Trophoblast cell (in vitro differentiated cells and primary cell): Measurements from ENCODE around the gene PRPF31.
A peak's percentile ranks its signal among the peaks of the same experiment; 100 is the strongest.
"Not testable (repeated sequence)": the region's sequence is repeated elsewhere in the genome, so short reads cannot be mapped to it uniquely, and the experiment has no call there.

Source experiments
- DNase-seq, 2 donors: peaks; one replicate each; pipeline ENCODE4 v3.0.0-alpha.2; 2016
- H2AFZ ChIP-seq: 2 replicates; pipeline ENCODE4 v1.6.1; 2013; ENCODE audit warnings: low read length, moderate library complexity, mild to moderate bottlenecking; ENCODE audit not compliant: insufficient read depth, poor library complexity
- H2AK5ac ChIP-seq: 2 replicates; pipeline ENCODE4 v1.6.1; 2013; ENCODE audit warnings: mild to moderate bottlenecking, low read length
- H2BK120ac ChIP-seq: 2 replicates; pipeline ENCODE4 v1.6.1; 2013; ENCODE audit warnings: low read length, mild to moderate bottlenecking, moderate library complexity; ENCODE audit not compliant: insufficient read depth, poor library complexity
- H2BK12ac ChIP-seq: 2 replicates; pipeline ENCODE4 v1.6.1; 2013; ENCODE audit warnings: mild to moderate bottlenecking, low read length, moderate library complexity
- H2BK5ac ChIP-seq: 2 replicates; pipeline ENCODE4 v1.6.1; 2013; ENCODE audit warnings: low read length, low read depth, moderate library complexity, mild to moderate bottlenecking; ENCODE audit not compliant: poor library complexity
- H3K14ac ChIP-seq: 2 replicates; pipeline ENCODE4 v1.6.1; 2013; ENCODE audit warnings: mild to moderate bottlenecking, low read length
- H3K18ac ChIP-seq: 2 replicates; pipeline ENCODE4 v1.6.1; 2013; ENCODE audit warnings: mild to moderate bottlenecking, low read length
- H3K23ac ChIP-seq: 2 replicates; pipeline ENCODE4 v1.6.1; 2013; ENCODE audit warnings: low read length
- H3K27ac ChIP-seq: 2 replicates; pipeline ENCODE4 v1.5.1; 2013; ENCODE audit warnings: low read depth, mild to moderate bottlenecking, inconsistent platforms, low read length, moderate library complexity
- H3K27me3 ChIP-seq: 2 replicates; pipeline ENCODE4 v1.6.1; 2013; ENCODE audit warnings: inconsistent platforms, mild to moderate bottlenecking, low read length, moderate library complexity; ENCODE audit not compliant: insufficient read depth
- H3K36me3 ChIP-seq, 2 experiments: 1 replicate in 1 of 2; 2 replicates in 1 of 2; pipeline ENCODE4 v1.6.1; 2013; ENCODE audit warnings: low read length in 2 of 2, mild to moderate bottlenecking in 2 of 2, moderate library complexity in 1 of 2; ENCODE audit not compliant: insufficient read depth in 2 of 2, control insufficient read depth in 1 of 2
- H3K4ac ChIP-seq: 2 replicates; pipeline ENCODE4 v1.6.1; 2013; ENCODE audit warnings: low read depth, mild to moderate bottlenecking, low read length, moderate library complexity
- H3K4me1 ChIP-seq, 2 experiments: 1 replicate in 1 of 2; 2 replicates in 1 of 2; pipeline ENCODE4 v1.6.1; 2013; ENCODE audit warnings: low read length in 2 of 2, mild to moderate bottlenecking in 2 of 2, moderate library complexity in 1 of 2; ENCODE audit not compliant: insufficient read depth in 2 of 2, control insufficient read depth in 1 of 2
- H3K4me2 ChIP-seq: 2 replicates; pipeline ENCODE4 v1.6.1; 2013; ENCODE audit warnings: inconsistent platforms, mild to moderate bottlenecking, low read length, moderate library complexity
- H3K4me3 ChIP-seq: 2 replicates; pipeline ENCODE4 v1.5.1; 2013; ENCODE audit warnings: mild to moderate bottlenecking, low read depth, low read length, inconsistent platforms
- H3K79me1 ChIP-seq: one replicate; pipeline ENCODE4 v1.6.1; 2013; ENCODE audit warnings: low read length
- H3K79me2 ChIP-seq: 2 replicates; pipeline ENCODE4 v1.6.1; 2013; ENCODE audit warnings: low read length, mild to moderate bottlenecking; ENCODE audit not compliant: control insufficient read depth, insufficient read depth, poor library complexity
- H3K9ac ChIP-seq: 2 replicates; pipeline ENCODE4 v1.6.1; 2013; ENCODE audit warnings: mild to moderate bottlenecking, low read length
- H3K9me3 ChIP-seq: 2 replicates; pipeline ENCODE4 v1.6.1; 2013; ENCODE audit warnings: low read depth, mild to moderate bottlenecking, control low read depth, inconsistent platforms, low read length; ENCODE audit not compliant: insufficient read depth
- H4K12ac ChIP-seq: 2 replicates; pipeline ENCODE4 v1.6.1; 2013; ENCODE audit warnings: low read depth, mild to moderate bottlenecking, low read length, moderate library complexity
- H4K8ac ChIP-seq: 2 replicates; pipeline ENCODE4 v1.6.1; 2013; ENCODE audit warnings: low read depth, mild to moderate bottlenecking, low read length, moderate library complexity
- H4K91ac ChIP-seq: one replicate; pipeline ENCODE4 v1.6.1; 2013; ENCODE audit warnings: low read depth, mild to moderate bottlenecking, low read length, moderate library complexity
- WGBS: extraction: QIAGEN DNeasy Blood & Tissue Kit; methylation state at CpG from one replicate; pipeline ENCODE4 v1.1.7; 2013; ENCODE audit warnings: missing lambda C conversion rate; ENCODE audit not compliant: insufficient read length, insufficient coverage; ENCODE audit errors: extremely low coverage; 5-methylcytosine and 5-hydroxymethylcytosine counted together

Gene PRPF31

DNA sequence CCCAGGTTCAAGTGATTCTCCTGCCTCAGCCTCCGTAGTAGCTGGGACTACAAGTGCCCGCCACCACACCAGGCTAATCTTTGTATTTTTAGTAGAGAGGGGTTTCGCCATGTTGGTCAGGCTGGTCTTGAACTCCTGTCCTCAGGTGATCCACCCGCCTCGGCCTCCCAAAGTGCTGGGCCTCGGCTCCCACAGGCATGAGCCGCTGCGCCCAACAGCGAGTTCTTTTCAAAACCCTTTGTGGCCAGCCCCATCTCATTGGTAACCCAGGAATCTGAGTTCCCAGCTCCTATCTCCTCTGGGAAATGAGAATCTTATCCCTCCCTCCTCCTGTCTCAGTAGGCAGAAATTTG is 15.7 kb upstream of the PRPF31 start:
- H4K91ac ChIP-seq, H3K14ac ChIP-seq, H3K79me2 ChIP-seq, H3K4me2 ChIP-seq, DNase-seq, H2BK12ac ChIP-seq, H3K4ac ChIP-seq, H3K9me3 ChIP-seq, H3K4me3 ChIP-seq, H3K27me3 ChIP-seq, H3K23ac ChIP-seq, H3K9ac ChIP-seq, H3K27ac ChIP-seq, H2AFZ ChIP-seq, H3K36me3 ChIP-seq, H4K12ac ChIP-seq, H3K18ac ChIP-seq, H2BK5ac ChIP-seq, H2AK5ac ChIP-seq, H3K79me1 ChIP-seq, H4K8ac ChIP-seq, H2BK120ac ChIP-seq: not testable (repeated sequence)
- peaks cover 3 to 13% of the 10 kb centered on the region in 2 experiments for H3K4me1 ChIP-seq
- no CpG with 5 or more reads among the region's 9 CpGs for WGBS

DNA sequence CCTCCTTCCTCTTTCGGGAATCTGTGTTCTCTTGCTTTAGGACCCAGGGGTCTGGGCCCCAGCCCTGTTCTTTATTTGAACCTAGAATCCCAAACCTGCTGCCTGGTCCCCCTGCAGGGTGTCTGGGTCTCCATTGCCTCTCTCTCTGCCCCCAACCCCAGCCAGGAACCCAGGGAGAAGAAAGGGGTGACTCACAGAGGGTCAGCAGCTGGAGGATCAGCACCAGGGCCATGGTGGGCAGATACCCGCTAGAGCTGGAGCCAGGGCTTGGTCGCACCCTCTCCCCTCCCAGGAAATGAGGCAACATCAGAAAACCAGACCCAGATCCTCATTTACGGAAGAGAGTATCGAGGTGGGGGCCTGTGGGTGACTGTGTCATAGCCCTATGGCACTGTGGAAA is 15.0 kb upstream of the PRPF31 start, which contains the start of gene OSCAR:
Gene OSCAR, minus strand, starts transcription at position 243 of the 400 bp plus-strand sequence. Its CDS starts 11 bp downstream, at position 232.
- Histone ChIP-seq H2AFZ (no peak within 1 kb of the TSS), H3K4ac (no peak within 1 kb of the TSS), H3K36me3 (peaks cover 3 to 4% of the 10 kb centered on the region in 2 experiments), H4K12ac (no peak within 1 kb of the TSS), H2BK12ac (no peak within 1 kb of the TSS), H3K79me2 (peaks cover 5% of the 10 kb centered on the region), H2AK5ac (no peak within 1 kb of the TSS), H3K18ac (no peak within 1 kb of the TSS), H3K23ac (no peak within 1 kb of the TSS), H3K27me3 (peaks cover 3% of the 10 kb centered on the region), H3K27ac (no peak within 1 kb of the TSS), H3K9ac (peak within 1 kb of the TSS; percentile 21), H3K4me1 (peaks cover 3 to 12% of the 10 kb centered on the region in 2 experiments), H3K9me3 (no peaks in the 10 kb centered on the region), H3K4me3 (no peak within 1 kb of the TSS), H4K91ac (no peak within 1 kb of the TSS), H2BK5ac (no peak within 1 kb of the TSS), H3K79me1 (peaks cover 7% of the 10 kb centered on the region), H4K8ac (no peak within 1 kb of the TSS), H3K4me2 (no peak within 1 kb of the TSS), H3K14ac (no peak within 1 kb of the TSS), H2BK120ac (no peak within 1 kb of the TSS)
- WGBS, result no CpG with 5 or more reads among the region's 5 CpGs
- peak in 1 of 2 donors; percentile 25 for DNase-seq

DNA sequence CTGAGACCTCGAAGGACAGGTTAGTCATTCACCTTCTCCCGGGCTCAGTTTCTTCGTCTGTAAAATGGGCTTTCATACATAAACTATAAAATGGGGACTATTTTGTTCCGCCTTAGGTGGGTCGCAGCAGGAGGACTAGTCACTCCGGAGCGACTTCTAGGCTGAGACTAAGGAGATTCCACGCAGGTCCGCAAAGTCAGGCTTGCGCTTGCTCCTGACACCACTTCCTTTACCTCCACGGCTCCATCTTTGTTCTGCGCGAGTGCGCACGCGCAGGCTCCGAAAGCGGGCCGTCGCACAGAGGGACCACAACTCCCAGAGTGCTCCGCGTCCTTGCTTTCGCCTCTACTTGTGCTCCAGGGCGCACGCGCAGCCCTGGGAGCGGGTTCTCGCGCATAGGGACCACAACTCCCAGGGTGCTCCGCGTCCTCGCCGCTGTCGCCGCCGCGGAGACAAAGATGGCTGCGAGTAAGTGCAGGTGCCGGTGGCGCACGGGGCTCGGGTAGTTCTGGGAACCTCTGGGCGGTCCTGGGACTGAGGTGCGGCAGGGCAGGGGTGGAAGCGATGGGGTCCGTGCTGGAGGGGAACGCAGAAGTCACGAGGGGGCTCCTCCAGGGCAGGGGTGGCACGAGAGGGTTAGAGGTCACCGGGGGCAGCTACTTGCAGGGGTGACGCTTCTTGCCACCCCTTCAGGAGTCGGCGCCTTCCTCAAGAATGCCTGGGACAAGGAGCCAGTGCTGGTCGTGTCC is 13.0 kb upstream of the PRPF31 start, which contains the start of gene NDUFA3:
Gene NDUFA3, plus strand, starts transcription at position 435 of the 749 bp plus-strand sequence. Its CDS starts 24 bp downstream, at position 459.
- Histone ChIP-seq H3K27ac (no peak within 1 kb of the TSS), H3K4me1 (peaks cover 0 to 7% of the 10 kb centered on the region in 2 experiments), H4K91ac (peak within 1 kb of the TSS; percentile 84), H3K79me2 (peaks cover 5% of the 10 kb centered on the region), H3K36me3 (peaks cover 22% of the 10 kb centered on the region in 2 experiments), H3K4ac (peak within 1 kb of the TSS; percentile 61), H3K14ac (peak within 1 kb of the TSS; percentile 78), H3K18ac (peak within 1 kb of the TSS; percentile 60), H2BK12ac (no peak within 1 kb of the TSS), H3K23ac (no peak within 1 kb of the TSS), H2AK5ac (peak within 1 kb of the TSS; percentile 89), H3K9ac (peak within 1 kb of the TSS; percentile 79), H4K12ac (peak within 1 kb of the TSS; percentile 92), H3K4me2 (peak within 1 kb of the TSS; percentile 94), H3K9me3 (no peaks in the 10 kb centered on the region), H4K8ac (peak within 1 kb of the TSS; percentile 93), H2AFZ (peak within 1 kb of the TSS; percentile 89), H2BK5ac (no peak within 1 kb of the TSS), H3K27me3 (no peaks in the 10 kb centered on the region), H3K4me3 (peak within 1 kb of the TSS; percentile 88), H3K79me1 (peaks cover 7% of the 10 kb centered on the region), H2BK120ac (peak within 1 kb of the TSS; percentile 18)
- DNase-seq, result peak; percentile 99 to 100
- WGBS, result no CpG with 5 or more reads among the region's 54 CpGs

DNA sequence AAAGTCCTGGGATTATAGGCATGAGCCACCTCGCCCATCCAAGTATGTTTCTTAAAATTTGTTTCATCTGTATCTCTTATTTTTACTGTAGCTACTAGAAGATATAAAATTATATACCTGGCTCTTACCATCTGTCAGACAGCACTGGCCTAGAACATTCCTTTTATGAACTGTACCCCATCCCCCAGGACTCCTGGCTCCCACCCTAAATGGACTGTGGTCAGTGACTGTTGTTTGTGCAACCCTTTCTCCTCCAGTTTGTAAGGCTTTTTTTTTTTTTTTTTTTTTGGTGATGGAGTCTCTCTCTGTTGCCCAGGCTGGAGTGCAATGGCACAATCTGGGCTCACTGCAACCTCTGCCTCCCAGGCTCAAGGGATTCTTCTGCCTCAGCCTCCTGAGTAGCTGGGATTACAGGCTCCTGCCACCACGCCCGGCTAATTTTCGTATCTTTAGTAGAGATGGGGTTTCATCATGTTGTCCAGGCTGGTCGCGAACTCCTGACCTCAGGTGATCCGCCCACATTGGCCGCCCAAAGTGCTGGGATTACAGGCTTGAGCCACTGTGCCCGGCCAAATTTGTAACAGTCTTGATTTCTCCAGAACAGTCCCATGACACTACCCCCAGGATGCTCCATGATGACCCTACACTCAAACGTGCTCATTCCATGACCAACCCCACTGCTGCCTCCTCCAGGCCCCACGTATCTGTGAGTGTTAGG is 10.4 kb upstream of the PRPF31 start:
- H3K4ac ChIP-seq, result no peak overlapping the region
- no peak overlapping the region for H2BK5ac ChIP-seq
- H2AK5ac ChIP-seq, result no peak overlapping the region
- H3K4me2 ChIP-seq, result no peak overlapping the region
- no peak overlapping the region for H2BK120ac ChIP-seq
- no peaks in the 10 kb centered on the region for H3K9me3 ChIP-seq
- H3K27ac ChIP-seq, result no peak overlapping the region
- no peak overlapping the region for H3K18ac ChIP-seq
- H4K91ac ChIP-seq, result no peak overlapping the region
- peaks cover 44 to 47% of the 10 kb centered on the region in 2 experiments for H3K36me3 ChIP-seq
- no peaks in the 10 kb centered on the region for H3K27me3 ChIP-seq
- no peak overlapping the region for H4K12ac ChIP-seq
- no peak overlapping the region for H4K8ac ChIP-seq
- H3K9ac ChIP-seq, result no peak overlapping the region
- H3K23ac ChIP-seq, result no peak overlapping the region
- no peak overlapping the region for H2AFZ ChIP-seq
- H3K4me3 ChIP-seq, result no peak overlapping the region
- DNase-seq, result no peak
- WGBS, result no CpG with 5 or more reads among the region's 11 CpGs
- peaks cover 0 to 7% of the 10 kb centered on the region in 2 experiments for H3K4me1 ChIP-seq
- H3K79me1 ChIP-seq, result peaks cover 7% of the 10 kb centered on the region
- H3K79me2 ChIP-seq, result peaks cover 5% of the 10 kb centered on the region
- H2BK12ac ChIP-seq, result no peak overlapping the region
- no peak overlapping the region for H3K14ac ChIP-seq
